ENCODE measurements around the gene LEMD1.

The LEMD1 gene

DNA sequence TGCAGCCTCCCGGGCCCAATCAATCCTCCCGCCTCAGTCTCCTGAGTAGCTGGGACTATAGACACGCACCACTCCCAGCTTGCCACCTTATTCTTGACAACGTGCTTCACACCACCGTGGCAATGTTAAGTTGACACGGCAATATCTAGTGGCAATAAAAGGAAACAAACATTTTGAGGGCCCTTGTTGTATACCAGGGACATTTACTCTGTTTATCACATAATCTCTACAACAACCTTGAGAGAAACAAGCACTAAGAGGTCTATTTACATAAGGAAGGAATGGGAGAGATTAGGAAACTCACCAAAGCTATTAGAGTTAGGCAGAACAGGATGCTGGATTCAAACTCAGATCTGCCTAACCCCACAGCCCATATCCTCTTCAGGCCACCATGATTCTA, 68.2 kb downstream of the LEMD1 start:
- TF ChIP-seq POLR2AphosphoS5 (IDR thresholded peaks at IDR 0.05; ENCODE audit: low read depth, low read length): no peak
- no peak for TF ChIP-seq SIN3A (IDR thresholded peaks at IDR 0.05; ENCODE audit: borderline replicate concordance, insufficient read depth, low read length)
- no peak for TF ChIP-seq TAF1 (IDR thresholded peaks at IDR 0.05; ENCODE audit: borderline replicate concordance, insufficient read depth, low read length)
- TF ChIP-seq, protein P1, sequence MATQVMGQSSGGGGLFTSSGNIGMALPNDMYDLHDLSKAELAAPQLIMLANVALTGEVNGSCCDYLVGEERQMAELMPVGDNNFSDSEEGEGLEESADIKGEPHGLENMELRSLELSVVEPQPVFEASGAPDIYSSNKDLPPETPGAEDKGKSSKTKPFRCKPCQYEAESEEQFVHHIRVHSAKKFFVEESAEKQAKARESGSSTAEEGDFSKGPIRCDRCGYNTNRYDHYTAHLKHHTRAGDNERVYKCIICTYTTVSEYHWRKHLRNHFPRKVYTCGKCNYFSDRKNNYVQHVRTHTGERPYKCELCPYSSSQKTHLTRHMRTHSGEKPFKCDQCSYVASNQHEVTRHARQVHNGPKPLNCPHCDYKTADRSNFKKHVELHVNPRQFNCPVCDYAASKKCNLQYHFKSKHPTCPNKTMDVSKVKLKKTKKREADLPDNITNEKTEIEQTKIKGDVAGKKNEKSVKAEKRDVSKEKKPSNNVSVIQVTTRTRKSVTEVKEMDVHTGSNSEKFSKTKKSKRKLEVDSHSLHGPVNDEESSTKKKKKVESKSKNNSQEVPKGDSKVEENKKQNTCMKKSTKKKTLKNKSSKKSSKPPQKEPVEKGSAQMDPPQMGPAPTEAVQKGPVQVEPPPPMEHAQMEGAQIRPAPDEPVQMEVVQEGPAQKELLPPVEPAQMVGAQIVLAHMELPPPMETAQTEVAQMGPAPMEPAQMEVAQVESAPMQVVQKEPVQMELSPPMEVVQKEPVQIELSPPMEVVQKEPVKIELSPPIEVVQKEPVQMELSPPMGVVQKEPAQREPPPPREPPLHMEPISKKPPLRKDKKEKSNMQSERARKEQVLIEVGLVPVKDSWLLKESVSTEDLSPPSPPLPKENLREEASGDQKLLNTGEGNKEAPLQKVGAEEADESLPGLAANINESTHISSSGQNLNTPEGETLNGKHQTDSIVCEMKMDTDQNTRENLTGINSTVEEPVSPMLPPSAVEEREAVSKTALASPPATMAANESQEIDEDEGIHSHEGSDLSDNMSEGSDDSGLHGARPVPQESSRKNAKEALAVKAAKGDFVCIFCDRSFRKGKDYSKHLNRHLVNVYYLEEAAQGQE (IDR thresholded peaks at IDR 0.05; ENCODE audit: insufficient read depth in 1 of 2, low read depth in 2 of 2, low read length in 2 of 2): no peak
- no peak for TF ChIP-seq FOXP2 (optimal IDR thresholded peaks at IDR 0.05; ENCODE audit: borderline replicate concordance, extremely low read depth, extremely low read length, insufficient read depth)

DNA sequence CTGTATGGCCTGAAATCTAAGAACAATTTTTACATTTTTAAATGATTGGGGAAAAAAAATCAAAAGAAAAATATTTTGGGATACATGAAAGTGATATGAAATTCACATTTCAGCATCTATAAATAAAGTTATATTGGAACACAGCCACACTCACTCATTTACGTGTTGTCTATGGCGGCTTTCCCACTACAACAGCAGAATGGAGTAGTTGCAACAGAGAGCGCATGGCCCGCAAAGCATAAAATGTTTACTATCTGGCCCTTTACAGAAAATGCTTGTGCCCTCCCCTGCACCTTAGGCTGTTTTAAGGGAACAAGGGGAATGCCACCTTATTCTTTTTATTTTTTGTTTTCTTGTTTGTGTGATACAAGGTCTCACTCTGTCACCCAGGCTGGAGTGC, 68.7 kb downstream of the LEMD1 start:
- TF ChIP-seq POLR2AphosphoS5 (IDR thresholded peaks at IDR 0.05; ENCODE audit: low read depth, low read length): no peak
- TF ChIP-seq, protein P1 (IDR thresholded peaks at IDR 0.05; ENCODE audit: insufficient read depth in 1 of 2, low read depth in 2 of 2, low read length in 2 of 2): no peak
- TF ChIP-seq SIN3A (IDR thresholded peaks at IDR 0.05; ENCODE audit: borderline replicate concordance, insufficient read depth, low read length): no peak
- no peak for TF ChIP-seq FOXP2 (optimal IDR thresholded peaks at IDR 0.05; ENCODE audit: borderline replicate concordance, extremely low read depth, extremely low read length, insufficient read depth)
- no peak for TF ChIP-seq TAF1 (IDR thresholded peaks at IDR 0.05; ENCODE audit: borderline replicate concordance, insufficient read depth, low read length)

DNA sequence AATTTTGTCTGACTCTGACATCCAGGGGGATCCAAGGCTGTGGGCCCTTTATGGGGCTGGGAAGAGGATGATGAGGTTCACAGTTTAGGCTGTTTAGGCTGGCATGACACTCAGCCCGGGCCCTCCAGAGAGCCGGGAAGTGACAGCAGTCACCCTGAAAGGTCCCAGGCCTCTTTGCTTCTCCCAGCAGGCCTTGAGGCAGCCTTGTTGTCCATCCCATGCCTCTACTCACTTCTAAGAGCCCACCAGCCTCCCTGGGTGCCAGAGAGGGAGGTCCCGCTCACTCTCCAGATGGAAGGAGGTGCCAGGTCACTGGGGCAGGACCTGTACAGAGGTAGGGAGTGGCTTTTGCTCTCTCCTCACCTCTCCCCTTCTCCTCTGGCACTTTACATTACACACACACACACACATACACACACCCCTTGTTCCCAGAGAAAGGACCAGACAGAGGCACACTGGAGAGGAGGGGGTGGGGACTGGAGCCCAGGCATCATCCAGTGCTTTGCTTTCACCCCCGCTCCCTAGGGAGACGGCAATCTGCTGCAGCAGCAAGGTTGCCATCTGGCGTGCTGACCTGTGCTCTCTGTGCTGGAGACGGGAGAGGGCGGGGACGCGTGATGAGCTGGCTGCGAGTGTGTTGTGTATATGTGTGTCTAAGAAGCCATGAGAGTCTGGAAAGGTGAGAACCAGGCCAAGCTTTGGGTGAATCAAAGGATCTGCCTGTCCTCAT, 69.7 kb downstream of the LEMD1 start:
- TF ChIP-seq SIN3A (IDR thresholded peaks at IDR 0.05; ENCODE audit: borderline replicate concordance, insufficient read depth, low read length) (no peak), FOXP2 (optimal IDR thresholded peaks at IDR 0.05; ENCODE audit: borderline replicate concordance, extremely low read depth, extremely low read length, insufficient read depth) (no peak), TAF1 (IDR thresholded peaks at IDR 0.05; ENCODE audit: borderline replicate concordance, insufficient read depth, low read length) (no peak), POLR2AphosphoS5 (IDR thresholded peaks at IDR 0.05; ENCODE audit: low read depth, low read length) (no peak)
- TF ChIP-seq, protein P1 (IDR thresholded peaks at IDR 0.05; ENCODE audit: insufficient read depth in 1 of 2, low read depth in 2 of 2, low read length in 2 of 2): no peak

DNA sequence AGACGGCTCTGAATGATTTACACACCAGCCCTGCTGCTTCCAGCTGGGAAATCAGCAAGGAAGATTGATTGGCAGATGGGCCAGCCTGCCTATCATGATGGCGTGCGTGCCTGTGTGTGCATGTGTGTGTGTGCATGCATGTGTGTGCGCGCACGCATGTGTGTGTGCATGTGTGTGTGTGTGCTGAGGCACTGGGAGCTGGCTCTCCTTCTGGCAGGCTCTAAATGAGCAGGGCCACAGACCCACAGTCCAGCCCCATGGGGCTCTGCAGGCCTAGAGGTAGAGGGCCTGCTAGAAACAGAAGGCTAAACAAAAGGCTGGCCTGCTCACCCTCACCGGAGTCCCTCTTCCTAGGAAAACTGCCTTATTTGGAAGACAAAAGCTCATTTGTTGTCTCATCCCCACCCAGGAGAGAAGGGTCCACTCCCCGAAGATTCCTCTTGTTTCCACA, 71.1 kb downstream of the LEMD1 start:
- no peak for TF ChIP-seq TAF1 (IDR thresholded peaks at IDR 0.05; ENCODE audit: borderline replicate concordance, insufficient read depth, low read length)
- no peak for TF ChIP-seq POLR2AphosphoS5 (IDR thresholded peaks at IDR 0.05; ENCODE audit: low read depth, low read length)
- no peak for TF ChIP-seq FOXP2 (optimal IDR thresholded peaks at IDR 0.05; ENCODE audit: borderline replicate concordance, extremely low read depth, extremely low read length, insufficient read depth)
- TF ChIP-seq, protein P1 (IDR thresholded peaks at IDR 0.05; ENCODE audit: insufficient read depth in 1 of 2, low read depth in 2 of 2, low read length in 2 of 2): no peak
